ENCODE data around the gene CADM4. TPM values are rescaled to one million over a fixed set of nuclear protein-coding genes. Genes with fewer than 3 reads are reported as not detected.
A peak's percentile ranks its signal among the peaks of the same experiment; 100 is the strongest.
"Not testable (repeated sequence)": the region's sequence is repeated elsewhere in the genome, so short reads cannot be mapped to it uniquely, and the experiment has no call there.

CADM4 gene
- total RNA-seq, 1 experiment from 2014 or later, result 6.4 TPM

DNA sequence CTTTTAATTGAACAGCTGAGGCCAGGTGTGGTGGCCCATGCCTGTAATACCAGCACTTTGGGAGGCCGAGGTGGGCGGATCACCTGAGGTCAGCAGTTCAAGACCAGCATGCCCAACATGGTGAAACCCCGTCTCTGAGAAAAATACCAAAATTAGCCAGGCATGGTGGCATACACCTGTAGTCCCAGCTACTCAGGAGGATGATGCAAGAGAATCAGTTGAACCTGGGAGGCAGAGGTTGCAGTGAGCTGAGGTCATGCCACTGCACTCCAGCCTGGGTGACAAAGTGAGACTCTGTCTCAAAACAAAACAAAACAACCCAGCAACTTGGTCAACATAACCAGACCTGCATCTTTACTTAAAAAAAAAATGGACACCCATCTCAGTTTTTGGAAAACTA lies 52.6 kb downstream of the CADM4 start:
- not testable (repeated sequence) for DNase-seq (ENCODE audit: low spot score)

GRCh38 chr19:43586346-43586745 lies 53.3 kb downstream of the CADM4 start:
- no peak for DNase-seq (ENCODE audit: low spot score)

DNA sequence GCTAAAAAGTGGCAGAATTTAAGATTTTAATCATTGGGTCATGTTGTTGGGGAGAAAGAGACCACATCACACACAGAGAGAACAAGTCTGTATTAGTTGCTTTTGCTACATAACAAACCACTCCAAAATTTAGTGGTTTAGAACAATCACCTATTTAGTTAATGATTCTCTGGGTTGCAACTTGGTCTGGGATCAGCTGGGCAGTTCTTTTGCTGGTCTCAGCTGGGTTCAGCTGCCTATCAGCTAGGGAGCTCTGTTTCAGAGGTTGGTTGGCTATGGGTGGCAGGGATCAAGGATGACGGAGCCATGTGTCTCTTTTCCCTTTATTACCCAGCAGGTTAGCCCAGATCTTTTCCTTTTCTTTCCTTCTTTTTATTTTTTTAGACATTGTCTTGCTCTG lies 55.2 kb downstream of the CADM4 start:
- no peak for DNase-seq (ENCODE audit: low spot score)

DNA sequence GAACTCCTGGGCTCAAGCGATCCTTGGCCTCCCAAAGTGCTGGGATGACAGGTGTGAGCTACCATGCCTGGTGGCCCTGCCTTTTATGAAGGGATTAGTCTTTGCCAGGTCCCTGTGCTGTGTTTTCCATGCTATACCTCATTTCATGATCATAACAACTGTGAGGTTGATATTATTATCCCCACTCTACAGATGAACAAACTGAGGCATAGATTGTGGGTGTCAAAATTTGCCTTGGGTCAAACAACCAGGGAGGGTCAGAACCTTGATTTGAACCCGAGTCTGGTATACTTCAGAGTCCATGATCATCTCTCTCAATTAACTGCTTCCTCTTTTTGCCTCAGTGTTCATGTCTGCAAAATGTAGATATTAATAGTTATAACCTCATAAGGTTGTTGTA lies 57.2 kb downstream of the CADM4 start:
- DNase-seq (ENCODE audit: low spot score), result no peak

GRCh38 chr19:43581467-43581866 lies 58.2 kb downstream of the CADM4 start:
- no peak for DNase-seq (ENCODE audit: low spot score)

DNA sequence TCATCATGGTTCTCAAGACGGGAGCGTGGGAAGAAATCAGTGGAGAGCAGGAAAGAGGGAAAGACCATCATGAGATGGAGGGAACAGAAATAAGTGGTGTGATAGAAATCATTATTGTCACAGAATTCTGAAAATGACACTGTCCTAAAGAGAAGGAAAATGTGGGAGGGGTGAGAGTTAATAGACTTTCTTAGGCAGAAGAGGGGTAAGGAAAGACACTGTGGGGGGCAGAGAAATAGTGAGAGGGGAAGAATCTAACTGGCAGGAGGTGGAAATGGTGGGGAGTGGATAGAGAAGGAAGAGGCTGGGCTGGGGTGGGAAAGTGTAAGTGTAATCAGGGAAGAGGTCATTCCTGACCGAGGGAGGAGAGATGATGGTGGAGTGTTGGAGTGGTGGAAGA lies 60.9 kb downstream of the CADM4 start:
- DNase-seq (ENCODE audit: low spot score), result no peak

DNA sequence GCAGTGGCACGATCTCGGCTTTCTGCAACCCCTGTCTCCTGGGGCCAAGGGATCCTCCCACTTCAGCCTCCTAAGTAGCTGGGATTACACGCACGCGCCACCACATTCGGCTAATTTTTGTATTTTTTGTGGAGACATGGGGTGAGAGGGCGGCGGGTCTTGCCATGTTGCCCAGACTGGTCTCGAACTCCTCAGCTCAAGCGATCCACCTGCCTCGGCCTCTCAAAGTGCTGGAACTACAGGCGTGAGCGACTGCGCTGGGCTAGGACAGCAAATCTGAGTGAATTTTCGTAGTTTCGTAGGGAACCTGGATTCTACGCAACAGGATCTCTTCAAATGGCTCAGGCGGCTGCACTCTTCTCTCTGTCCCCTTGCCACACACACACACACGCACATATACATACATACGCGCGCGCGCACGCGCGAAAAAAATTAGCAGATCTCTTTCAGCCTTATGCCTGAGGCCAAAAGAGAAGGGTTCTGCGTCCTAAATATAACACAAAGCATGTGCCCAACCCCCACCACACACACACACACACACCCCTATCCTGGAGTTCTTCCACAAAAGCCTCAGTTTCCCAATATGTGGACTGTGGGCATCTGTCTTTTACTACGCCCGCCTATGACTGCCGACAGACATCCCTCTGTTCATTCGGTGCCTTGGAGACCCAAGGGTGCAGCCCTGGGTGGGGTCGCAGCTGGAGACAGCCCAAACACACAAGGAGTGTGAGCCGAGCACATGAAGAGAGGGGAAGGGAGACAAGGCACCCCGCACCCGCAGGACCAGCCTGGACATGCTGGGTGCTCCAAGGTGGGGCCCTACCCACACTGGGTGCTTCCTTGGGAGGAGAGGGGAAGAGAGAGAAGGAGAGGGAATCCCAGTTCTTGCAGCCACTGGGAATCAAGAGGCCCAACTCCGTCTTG lies 63.4 kb downstream of the CADM4 start:
- DNase-seq (ENCODE audit: low spot score), result no peak

GRCh38 chr19:43575156-43575950 lies 64.3 kb downstream of the CADM4 start, which contains the start of the genes PINLYP and XRCC1:
TSS of gene PINLYP (plus strand) at chr19:43575801. CDS start at chr19:43577192, 1,391 bp downstream.
TSS of gene XRCC1 (minus strand) at chr19:43575527. CDS start at chr19:43575458, 69 bp downstream.
- DNase-seq (ENCODE audit: low spot score), result peak; percentile 100

DNA sequence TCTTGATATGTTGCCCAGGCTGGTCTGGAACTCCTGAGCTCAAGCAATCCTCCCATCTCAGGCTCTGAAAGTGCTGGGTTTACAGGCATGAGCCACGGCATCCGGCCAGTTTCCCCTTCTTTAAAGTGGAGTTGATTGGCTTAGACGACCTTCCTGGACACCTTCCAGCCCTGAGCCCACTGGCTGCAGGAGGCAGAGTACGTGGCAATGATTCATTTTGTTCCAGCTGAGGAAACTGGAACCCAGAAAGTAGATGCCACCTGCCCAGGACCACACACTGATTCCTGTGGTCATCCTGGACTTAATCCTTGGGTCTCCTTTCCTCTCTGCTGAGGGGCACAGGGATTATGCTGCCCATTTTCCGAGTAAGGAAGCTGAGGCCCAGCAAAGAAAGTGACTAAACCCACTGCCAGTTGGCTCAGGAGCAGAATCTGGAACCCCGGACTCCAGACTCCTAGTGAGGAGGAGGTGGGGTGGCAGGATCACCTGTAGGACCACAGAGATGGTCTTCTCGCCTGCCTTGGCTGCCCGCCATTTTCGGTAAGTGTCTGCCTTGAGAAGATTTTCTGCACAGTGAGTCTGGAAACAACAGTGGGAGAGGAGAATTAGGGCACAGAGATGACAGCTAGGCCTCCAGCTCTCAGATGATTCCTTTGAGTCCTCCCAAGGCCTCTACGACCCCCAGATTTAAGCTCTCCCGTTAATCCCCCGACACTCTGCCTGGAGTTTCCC lies 65.1 kb downstream of the CADM4 start:
- no peak for DNase-seq (ENCODE audit: low spot score)

Small RNA genes lying within 50 kb of the gene (small RNA-seq; reads per million reads assigned to genes)
- not detected for gene RN7SL368P

Other genes with a start within 250 kb of the CADM4 start
- gene TEX101, start 225.0 kb downstream of the CADM4 start, total RNA-seq (2014; rRNA removed; shearing (Covaris generic)), result not detected in 2 replicates
- 0.05 and 0.78 TPM in 2 replicates for gene LYPD3, start 174.2 kb downstream of the CADM4 start, total RNA-seq (2014; rRNA removed; shearing (Covaris generic))
- 45.7 and 52.4 TPM in 2 replicates for gene PHLDB3, start 135.1 kb downstream of the CADM4 start, total RNA-seq (2014; rRNA removed; shearing (Covaris generic))
- gene ETHE1, start 112.6 kb downstream of the CADM4 start, total RNA-seq (2014; rRNA removed; shearing (Covaris generic)), result 179 and 190 TPM in 2 replicates
- gene ZNF575, start 106.7 kb downstream of the CADM4 start, total RNA-seq (2014; rRNA removed; shearing (Covaris generic)), result 0.08 TPM in 2 replicates
- 59.7 and 60.1 TPM in 2 replicates for gene XRCC1, start 64.3 kb downstream of the CADM4 start, total RNA-seq (2014; rRNA removed; shearing (Covaris generic))
- gene PINLYP, start 64.0 kb downstream of the CADM4 start, total RNA-seq (2014; rRNA removed; shearing (Covaris generic)), result 0.03 TPM in 1 of 2 replicates, not detected in the other
- 23.0 and 26.0 TPM in 2 replicates for gene IRGQ, start 43.7 kb downstream of the CADM4 start, total RNA-seq (2014; rRNA removed; shearing (Covaris generic))
- 29.6 and 41.8 TPM in 2 replicates for gene ZNF576, start 43.3 kb downstream of the CADM4 start, total RNA-seq (2014; rRNA removed; shearing (Covaris generic))
- 0.50 and 0.74 TPM in 2 replicates for gene SRRM5, start 27.8 kb downstream of the CADM4 start, total RNA-seq (2014; rRNA removed; shearing (Covaris generic))
- gene ZNF428, start 20.2 kb downstream of the CADM4 start, total RNA-seq (2014; rRNA removed; shearing (Covaris generic)), result 92.9 and 100 TPM in 2 replicates
- gene PLAUR, start 30.3 kb upstream of the CADM4 start, total RNA-seq (2014; rRNA removed; shearing (Covaris generic)), result 174 and 190 TPM in 2 replicates
- 0.08 TPM in 1 of 2 replicates, not detected in the other for gene IRGC, start 76.2 kb upstream of the CADM4 start, total RNA-seq (2014; rRNA removed; shearing (Covaris generic))
- 89.4 and 99.7 TPM in 2 replicates for gene SMG9, start 115.1 kb upstream of the CADM4 start, total RNA-seq (2014; rRNA removed; shearing (Covaris generic))
- gene KCNN4, start 141.1 kb upstream of the CADM4 start, total RNA-seq (2014; rRNA removed; shearing (Covaris generic)), result 0.44 TPM in 1 of 2 replicates, not detected in the other
- gene LYPD5, start 162.6 kb upstream of the CADM4 start, total RNA-seq (2014; rRNA removed; shearing (Covaris generic)), result 0.05 and 0.23 TPM in 2 replicates
- gene ZNF283, start 187.5 kb upstream of the CADM4 start, total RNA-seq (2014; rRNA removed; shearing (Covaris generic)), result 5.1 and 10.9 TPM in 2 replicates
- gene ZNF404, start 244.1 kb upstream of the CADM4 start, total RNA-seq (2014; rRNA removed; shearing (Covaris generic)), result not detected in 2 replicates

Data from HT-29 (cell line).